ENCODE results near the gene B3GALNT2.

DNA sequence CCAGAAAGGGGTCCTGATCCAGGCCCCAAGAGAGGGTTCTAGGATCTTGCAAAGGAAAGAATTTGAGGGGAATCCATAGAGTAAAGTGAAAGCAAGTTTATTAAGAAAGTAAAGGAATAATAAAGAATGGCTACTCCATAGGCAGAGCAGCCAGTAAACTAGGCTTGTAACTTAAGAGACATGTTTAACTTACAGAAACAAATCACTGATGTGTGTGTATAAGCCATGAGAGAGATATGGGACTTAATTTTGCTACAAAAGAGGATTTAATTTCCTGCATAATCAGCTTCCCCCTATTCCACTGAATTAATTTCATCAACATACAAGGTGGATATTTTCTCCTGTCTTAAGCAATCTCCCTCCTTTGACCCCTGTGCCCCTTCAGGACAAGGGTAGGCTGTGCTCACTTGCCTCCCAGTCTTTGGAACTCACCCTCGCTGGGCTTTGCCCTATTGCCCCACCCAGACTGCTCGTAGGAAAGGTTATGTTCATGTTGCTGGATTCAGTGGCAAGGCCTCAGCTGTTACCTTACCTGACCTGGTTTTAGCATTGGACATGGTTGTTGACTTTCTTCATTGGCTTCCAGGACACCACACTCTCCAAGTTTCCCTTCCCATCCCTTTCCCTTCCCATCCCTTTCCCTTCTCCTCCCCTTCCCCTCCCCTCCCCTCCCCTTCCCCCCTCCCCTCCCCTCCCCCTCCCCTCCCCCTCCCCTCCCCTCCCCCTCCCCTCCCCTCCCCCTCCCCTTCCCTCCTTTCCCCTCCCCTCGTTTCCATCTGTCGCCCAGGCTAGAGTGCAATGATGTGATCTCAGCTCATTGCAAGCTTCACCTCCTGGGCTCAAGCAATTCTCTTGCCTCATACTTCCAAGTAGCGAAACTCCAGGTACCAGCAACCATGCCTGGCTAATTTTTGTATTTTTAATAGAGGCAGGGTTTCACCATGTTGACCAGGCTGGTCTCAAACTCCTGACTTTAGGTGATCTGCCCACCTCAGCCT lies 92.5 kb downstream of the B3GALNT2 start:
- TF ChIP-seq CREB1 (IDR thresholded peaks at IDR 0.05; ENCODE audit: low read depth) = no peak
- no peak for TF ChIP-seq RAD21 (IDR thresholded peaks at IDR 0.05; ENCODE audit: low read depth)
- TF ChIP-seq TCF12 (IDR thresholded peaks at IDR 0.05; ENCODE audit: low read depth) = no peak
- TF ChIP-seq, protein P1, sequence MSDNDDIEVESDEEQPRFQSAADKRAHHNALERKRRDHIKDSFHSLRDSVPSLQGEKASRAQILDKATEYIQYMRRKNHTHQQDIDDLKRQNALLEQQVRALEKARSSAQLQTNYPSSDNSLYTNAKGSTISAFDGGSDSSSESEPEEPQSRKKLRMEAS (IDR thresholded peaks at IDR 0.05) = no peak
- no peak for TF ChIP-seq EP300 (IDR thresholded peaks at IDR 0.05; ENCODE audit: borderline replicate concordance)
- no peak for TF ChIP-seq TAF1 (IDR thresholded peaks at IDR 0.05; ENCODE audit: low read depth)
- TF ChIP-seq YY1 (IDR thresholded peaks at IDR 0.05; ENCODE audit: low read depth) = no peak
- TF ChIP-seq CEBPB (IDR thresholded peaks at IDR 0.05) = no peak
- TF ChIP-seq FOXM1 (IDR thresholded peaks at IDR 0.05; ENCODE audit: borderline replicate concordance, low read depth) = no peak
- no peak for TF ChIP-seq EGR1 (IDR thresholded peaks at IDR 0.05)
- TF ChIP-seq ZBTB7A (IDR thresholded peaks at IDR 0.05; ENCODE audit: low read depth) = no peak
- TF ChIP-seq, protein P2, sequence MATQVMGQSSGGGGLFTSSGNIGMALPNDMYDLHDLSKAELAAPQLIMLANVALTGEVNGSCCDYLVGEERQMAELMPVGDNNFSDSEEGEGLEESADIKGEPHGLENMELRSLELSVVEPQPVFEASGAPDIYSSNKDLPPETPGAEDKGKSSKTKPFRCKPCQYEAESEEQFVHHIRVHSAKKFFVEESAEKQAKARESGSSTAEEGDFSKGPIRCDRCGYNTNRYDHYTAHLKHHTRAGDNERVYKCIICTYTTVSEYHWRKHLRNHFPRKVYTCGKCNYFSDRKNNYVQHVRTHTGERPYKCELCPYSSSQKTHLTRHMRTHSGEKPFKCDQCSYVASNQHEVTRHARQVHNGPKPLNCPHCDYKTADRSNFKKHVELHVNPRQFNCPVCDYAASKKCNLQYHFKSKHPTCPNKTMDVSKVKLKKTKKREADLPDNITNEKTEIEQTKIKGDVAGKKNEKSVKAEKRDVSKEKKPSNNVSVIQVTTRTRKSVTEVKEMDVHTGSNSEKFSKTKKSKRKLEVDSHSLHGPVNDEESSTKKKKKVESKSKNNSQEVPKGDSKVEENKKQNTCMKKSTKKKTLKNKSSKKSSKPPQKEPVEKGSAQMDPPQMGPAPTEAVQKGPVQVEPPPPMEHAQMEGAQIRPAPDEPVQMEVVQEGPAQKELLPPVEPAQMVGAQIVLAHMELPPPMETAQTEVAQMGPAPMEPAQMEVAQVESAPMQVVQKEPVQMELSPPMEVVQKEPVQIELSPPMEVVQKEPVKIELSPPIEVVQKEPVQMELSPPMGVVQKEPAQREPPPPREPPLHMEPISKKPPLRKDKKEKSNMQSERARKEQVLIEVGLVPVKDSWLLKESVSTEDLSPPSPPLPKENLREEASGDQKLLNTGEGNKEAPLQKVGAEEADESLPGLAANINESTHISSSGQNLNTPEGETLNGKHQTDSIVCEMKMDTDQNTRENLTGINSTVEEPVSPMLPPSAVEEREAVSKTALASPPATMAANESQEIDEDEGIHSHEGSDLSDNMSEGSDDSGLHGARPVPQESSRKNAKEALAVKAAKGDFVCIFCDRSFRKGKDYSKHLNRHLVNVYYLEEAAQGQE (IDR thresholded peaks at IDR 0.05; ENCODE audit: low read depth) = no peak
- TF ChIP-seq NFIC (IDR thresholded peaks at IDR 0.05) = no peak

Measured in Ishikawa (cell line).